HEK293 (cell line): ENCODE data around the gene YARS1.

Experiments used
- CTCF ChIA-PET: fragments of 350-600 bp; formaldehyde crosslinking; extraction: SDS; loops from one replicate; lab custom pipeline; 2021; ENCODE audit warnings: antibody characterized with exemption; lab: Yijun Ruan, JAX
- POLR2A ChIA-PET: fragments of 300-600 bp; formaldehyde crosslinking; extraction: SDS; loops from one replicate; lab custom pipeline; 2020; ENCODE audit warnings: antibody characterized with exemption, inconsistent platforms; lab: Yijun Ruan, JAX
- H3K27ac ChIP-seq: fragments of 200-500 bp; sonication (Bioruptor generic); 2 replicates; pipeline ENCODE4 v1.5.1; 2014; ENCODE audit warnings: low read depth, low read length, control low read depth, inconsistent platforms; ENCODE audit errors: extremely low read depth
- H3K36me3 ChIP-seq, 2 experiments: fragments of 200-500 bp in 1 of 2; sonication (Bioruptor generic) in 1 of 2; 1 replicate in 1 of 2; 2 replicates in 1 of 2; pipeline ENCODE4 v1.5.1; 2014 to 2017; ENCODE audit warnings: inconsistent platforms in 2 of 2, low read length in 2 of 2; ENCODE audit not compliant: control insufficient read depth in 2 of 2, insufficient read depth in 1 of 2
- H3K4me1 ChIP-seq: fragments of 200-500 bp; sonication (Bioruptor generic); 2 replicates; pipeline ENCODE4 v1.5.1; 2014; ENCODE audit warnings: mild to moderate bottlenecking, low read length, inconsistent platforms; ENCODE audit not compliant: control insufficient read depth, insufficient read depth
- H3K4me3 ChIP-seq: 2 replicates; pipeline ENCODE4 v1.5.1; 2011; ENCODE audit warnings: low read depth, mild to moderate bottlenecking, control low read depth, low read length, moderate library complexity
- H3K9me3 ChIP-seq: fragments of 200-500 bp; sonication (Bioruptor generic); 2 replicates; pipeline ENCODE4 v1.5.1; 2014; ENCODE audit warnings: low read depth, low read length, inconsistent platforms; ENCODE audit not compliant: control insufficient read depth, insufficient read depth
- GLIS2 ChIP-seq: fragments of 450-650 bp; formaldehyde crosslinking; IDR thresholded peaks from 2 replicates; pipeline ENCODE4 v1.5.1; 2016; ENCODE audit warnings: missing biosample characterization, missing genetic modification characterization
- HIC1 ChIP-seq: fragments of 450-650 bp; formaldehyde crosslinking; IDR thresholded peaks from 2 replicates; pipeline ENCODE4 v1.5.1; 2016; ENCODE audit warnings: missing biosample characterization, missing genetic modification characterization
- IKZF3 ChIP-seq: fragments of 450-650 bp; IDR thresholded peaks from 2 replicates; pipeline ENCODE4 v1.5.0; 2018; ENCODE audit warnings: missing biosample characterization, mild to moderate bottlenecking, missing genetic modification characterization, moderate library complexity
- KLF16 ChIP-seq: fragments of 450-650 bp; formaldehyde crosslinking; IDR thresholded peaks from 2 replicates; pipeline ENCODE4 v1.5.1; 2017; ENCODE audit warnings: missing biosample characterization, missing genetic modification characterization
- KLF9 ChIP-seq: fragments of 450-650 bp; formaldehyde crosslinking; IDR thresholded peaks from 2 replicates; pipeline ENCODE4 v1.5.1; 2016; ENCODE audit warnings: missing biosample characterization, missing genetic modification characterization, low read depth
- PATZ1 ChIP-seq: fragments of 450-650 bp; formaldehyde crosslinking; IDR thresholded peaks from 2 replicates; pipeline ENCODE4 v1.5.1; 2016; ENCODE audit warnings: missing biosample characterization, missing genetic modification characterization
- SCRT2 ChIP-seq: fragments of 450-650 bp; formaldehyde crosslinking; IDR thresholded peaks from 2 replicates; pipeline ENCODE4 v1.5.1; 2016; ENCODE audit warnings: missing biosample characterization, missing genetic modification characterization
- ZBTB17 ChIP-seq: fragments of 450-650 bp; formaldehyde crosslinking; IDR thresholded peaks from 2 replicates; pipeline ENCODE4 v1.5.1; 2016; ENCODE audit warnings: missing biosample characterization, missing genetic modification characterization
- ZFHX2 ChIP-seq: fragments of 450-650 bp; formaldehyde crosslinking; conservative IDR thresholded peaks from 2 replicates; pipeline ENCODE4 v1.5.1; 2016; ENCODE audit warnings: missing biosample characterization, missing genetic modification characterization
- ZFP69B ChIP-seq: fragments of 450-650 bp; formaldehyde crosslinking; IDR thresholded peaks from 2 replicates; pipeline ENCODE4 v1.5.1; 2016; ENCODE audit warnings: missing biosample characterization, missing genetic modification characterization
- ZNF221 ChIP-seq: fragments of 450-650 bp; formaldehyde crosslinking; IDR thresholded peaks from 2 replicates; pipeline ENCODE4 v1.5.1; 2017; ENCODE audit warnings: missing biosample characterization, missing genetic modification characterization, borderline replicate concordance
- ZNF292 ChIP-seq: fragments of 450-650 bp; formaldehyde crosslinking; IDR thresholded peaks from 2 replicates; pipeline ENCODE4 v1.5.1; 2016; ENCODE audit warnings: low read depth, missing biosample characterization, missing genetic modification characterization, borderline replicate concordance
- ZNF335 ChIP-seq: fragments of 450-650 bp; formaldehyde crosslinking; conservative IDR thresholded peaks from 2 replicates; pipeline ENCODE4 v1.5.1; 2016; ENCODE audit warnings: missing biosample characterization, missing genetic modification characterization
- ZNF354C ChIP-seq: fragments of 450-650 bp; formaldehyde crosslinking; IDR thresholded peaks from 2 replicates; pipeline ENCODE4 v1.5.1; 2016; ENCODE audit warnings: missing biosample characterization, missing genetic modification characterization, low read depth, borderline replicate concordance
- ZNF473 ChIP-seq: fragments of 450-650 bp; formaldehyde crosslinking; IDR thresholded peaks from 2 replicates; pipeline ENCODE4 v1.5.1; 2017; ENCODE audit warnings: missing biosample characterization, missing genetic modification characterization
- ZNF600 ChIP-seq: fragments of 450-650 bp; formaldehyde crosslinking; IDR thresholded peaks from 2 replicates; pipeline ENCODE4 v1.5.1; 2016; ENCODE audit warnings: missing biosample characterization, missing genetic modification characterization
- ZNF692 ChIP-seq: fragments of 450-650 bp; formaldehyde crosslinking; IDR thresholded peaks from 2 replicates; pipeline ENCODE4 v1.5.1; 2016; ENCODE audit warnings: missing biosample characterization, missing genetic modification characterization
- ZSCAN30 ChIP-seq: fragments of 450-650 bp; IDR thresholded peaks from 2 replicates; pipeline ENCODE4 v1.5.1; 2018; ENCODE audit warnings: missing biosample characterization, mild to moderate bottlenecking, missing genetic modification characterization, moderate library complexity

YARS1 gene

GRCh38 chr1:32774464-32774808 is 42.7 kb downstream of the YARS1 start:
- no peaks in the 10 kb centered on the region for H3K9me3 ChIP-seq
- CTCF ChIA-PET = interaction anchor here (0.6 to 10.8 kb wide), 11 partner anchors 8 to 374 kb away, joined by 3 to 253 read pairs (median 5); no protein-coding TSS in a partner anchor
- POLR2A ChIA-PET = interaction anchor here (0.6 to 3.7 kb wide), 8 partner anchors 9 to 124 kb away, joined by 3 to 41 read pairs (median 4); partner anchors contain the start of genes RBBP4 and S100PBP
- peaks cover 7 to 76% of the 10 kb centered on the region in 2 experiments; a peak in 2 of 3 replicates for H3K36me3 ChIP-seq
- TF ChIP-seq IKZF3 (tag by site-specific recombination) (peak; percentile 68; the same call in 1 of the 2 replicates), KLF16 (tag by site-specific recombination) (no peak), ZNF473 (no peak), ZNF354C (no peak), ZNF600 (tag by site-specific recombination) (0 out of 2 replicates have a peak, but pooled peaks have one; percentile 35)
- no peak overlapping the region for H3K4me3 ChIP-seq
- H3K4me1 ChIP-seq = no peaks in the 10 kb centered on the region
- no peak overlapping the region for H3K27ac ChIP-seq

GRCh38 chr1:32773764-32774463 is 43.2 kb downstream of the YARS1 start:
- H3K4me3 ChIP-seq = no peak overlapping the region
- H3K9me3 ChIP-seq = no peaks in the 10 kb centered on the region
- TF ChIP-seq ZNF692 (peak; percentile 80), ZNF221 (tag by site-specific recombination) (no peak), ZFHX2 (tag by site-specific recombination) (peak; percentile 35; the same call in 1 of the 2 replicates), SCRT2 (tag by site-specific recombination) (peak; percentile 87), PATZ1 (0 out of 2 replicates have a peak, but pooled peaks have one; percentile 18), HIC1 (no peak), ZBTB17 (tag by site-specific recombination) (peak; percentile 43), ZNF335 (no peak), ZFP69B (peak; percentile 84), GLIS2 (tag by site-specific recombination) (peak; percentile 30; the same call in 1 of the 2 replicates), ZNF292 (no peak), KLF9 (tag by site-specific recombination) (0 out of 2 replicates have a peak, but pooled peaks have one; percentile 17), ZSCAN30 (0 out of 2 replicates have a peak, but pooled peaks have one; percentile 18)
- TF ChIP-seq, all 188 proteins: peak for 9
- H3K27ac ChIP-seq = no peak overlapping the region
- CTCF ChIA-PET = interaction anchor here (0.6 to 10.8 kb wide), 28 partner anchors 8 to 373 kb away, joined by 3 to 253 read pairs (median 5); no protein-coding TSS in a partner anchor
- POLR2A ChIA-PET = interaction anchor here (0.8 to 3.7 kb wide), 9 partner anchors 10 to 123 kb away, joined by 3 to 41 read pairs (median 4); partner anchors contain the start of genes RBBP4 and S100PBP
- H3K4me1 ChIP-seq = no peaks in the 10 kb centered on the region
- H3K36me3 ChIP-seq = peaks cover 7 to 75% of the 10 kb centered on the region in 2 experiments; a peak in 2 of 3 replicates
